MCF 10A (cell line): ENCODE measurements around the gene ZMAT5. TPM values are rescaled to one million over a fixed set of nuclear protein-coding genes. Genes with fewer than 3 reads are reported as not detected.

Experiments used
- BruUV-seq: library from RNA; stranded (reverse); fragments of 400-500 nt; replicated peaks from 2 replicates; lab custom pipeline; 2021; lab: Mats Ljungman, UMichigan
- CTCF ChIA-PET: fragments of 300-600 bp; sonication (Branson Sonifier 250); formaldehyde crosslinking; extraction: SDS; loops from one replicate; lab custom pipeline; 2021; ENCODE audit warnings: antibody characterized with exemption, inconsistent platforms; lab: Yijun Ruan, JAX
- POLR2A ChIA-PET: fragments of 300-600, 350-650 bp; sonication (Branson Sonifier 250); formaldehyde crosslinking; extraction: SDS; loops from one replicate; lab custom pipeline; 2020; ENCODE audit warnings: antibody characterized with exemption, inconsistent platforms; lab: Yijun Ruan, JAX
- DNase-seq: peaks from one replicate; pipeline ENCODE4 v3.0.0-alpha.2; 2018; ENCODE audit not compliant: unreplicated experiment
- H3K27ac Mint-ChIP-seq: one replicate; pipeline ENCODE4 v1.8.0; 2022; ENCODE audit warnings: mild to moderate bottlenecking, low read depth, mixed read lengths; ENCODE audit not compliant: unreplicated experiment
- H3K27me3 Mint-ChIP-seq: one replicate; pipeline ENCODE4 v1.8.0; 2022; ENCODE audit warnings: mixed read lengths; ENCODE audit not compliant: insufficient read depth, unreplicated experiment
- H3K36me3 Mint-ChIP-seq: one replicate; pipeline ENCODE4 v1.8.0; 2022; ENCODE audit warnings: mild to moderate bottlenecking, moderate library complexity, mixed read lengths; ENCODE audit not compliant: insufficient read depth, unreplicated experiment
- H3K4me1 Mint-ChIP-seq: one replicate; pipeline ENCODE4 v1.8.0; 2022; ENCODE audit warnings: mixed read lengths; ENCODE audit not compliant: insufficient read depth, unreplicated experiment
- H3K4me3 Mint-ChIP-seq: one replicate; pipeline ENCODE4 v1.8.0; 2022; ENCODE audit warnings: mild to moderate bottlenecking, moderate library complexity, mixed read lengths; ENCODE audit not compliant: unreplicated experiment
- H3K9me3 Mint-ChIP-seq: one replicate; pipeline ENCODE4 v1.8.0; 2022; ENCODE audit warnings: mixed read lengths; ENCODE audit not compliant: unreplicated experiment
- CTCF ChIP-seq: fragments of 200-600 bp; IDR thresholded peaks from one replicate; pipeline ENCODE4 v1.8.0; 2022; ENCODE audit warnings: antibody characterized with exemption, mild to moderate bottlenecking; ENCODE audit not compliant: unreplicated experiment
- intact Hi-C: fragments of 100-400 bp; cut with micrococcal nuclease; formaldehyde crosslinking; loops from 2 replicates; pipeline ENCODE4 v1.14.1; 2022
- total RNA-seq: library from RNA; stranded (reverse); gene quantifications from 2 replicates; pipeline ENCODE4 v1.2.3, GENCODE V29; 2022

ZMAT5 gene
- total RNA-seq, 1 experiment from 2014 or later, result 19.0 TPM

GRCh38 chr22:29719899-29720645 lies 46.7 kb downstream of the ZMAT5 start, which contains the start of gene CABP7:
Gene CABP7 (plus strand): TSS chr22:29720003. CDS start chr22:29720425, 422 bp downstream.
- Mint-ChIP-seq H3K36me3 (no peaks in the 10 kb centered on the region), H3K27ac (no peak within 1 kb of the TSS), H3K27me3 (no peaks in the 10 kb centered on the region), H3K9me3 (no peaks in the 10 kb centered on the region), H3K4me1 (no peaks in the 10 kb centered on the region), H3K4me3 (no peak within 1 kb of the TSS)
- no peak for DNase-seq
- ChIA-PET CTCF (interaction anchor here (0.6 kb wide), 1 partner anchor 286 kb away, joined by 3 read pairs; no protein-coding TSS in a partner anchor), POLR2A (no interaction called here)
- no peak for TF ChIP-seq CTCF
- intact Hi-C loops, result loop anchor here (5.0 kb wide), 1 partner anchor 367 kb away; no protein-coding TSS in a partner anchor
- no TSS peak for BruUV-seq

- CTCF ChIA-PET, result interaction anchor here (0.6 to 1.6 kb wide), 3 partner anchors 27 to 370 kb away, joined by 3 to 4 read pairs (median 4); no protein-coding TSS in a partner anchor
- POLR2A ChIA-PET, result no interaction called here
- Mint-ChIP-seq H3K9me3 (no peaks in the 10 kb centered on the region), H3K27ac (no peak overlapping the region), H3K36me3 (no peaks in the 10 kb centered on the region), H3K27me3 (no peaks in the 10 kb centered on the region), H3K4me1 (no peaks in the 10 kb centered on the region), H3K4me3 (no peak overlapping the region)
- DNase-seq, result no peak
- TF ChIP-seq CTCF, result no peak
- no TSS peak for BruUV-seq
- intact Hi-C loops, result loop anchor here (5.0 kb wide), 1 partner anchor 368 kb away; no protein-coding TSS in a partner anchor
Measured at GRCh38 chr22:29718949-29719898, 47.6 kb downstream of the ZMAT5 start.

GRCh38 chr22:29717789-29718188 lies 49.0 kb downstream of the ZMAT5 start:
- no peak overlapping the region for H3K27ac Mint-ChIP-seq
- no peak overlapping the region for H3K4me3 Mint-ChIP-seq
- POLR2A ChIA-PET, result interaction anchor here (1.0 to 1.2 kb wide), 2 partner anchors 16 to 21 kb away, joined by 4 read pairs; no protein-coding TSS in a partner anchor
- intact Hi-C loops, result loop anchor here (5.0 kb wide), 1 partner anchor 370 kb away; no protein-coding TSS in a partner anchor
- no peak for TF ChIP-seq CTCF
- peak; percentile 58 for DNase-seq
- CTCF ChIA-PET, result interaction anchor here (0.9 to 1.6 kb wide), 5 partner anchors 25 to 371 kb away, joined by 3 to 5 read pairs (median 4); no protein-coding TSS in a partner anchor
- BruUV-seq, result no TSS peak
- H3K36me3 Mint-ChIP-seq, result no peaks in the 10 kb centered on the region
- H3K9me3 Mint-ChIP-seq, result no peaks in the 10 kb centered on the region
- peaks cover 3% of the 10 kb centered on the region for H3K27me3 Mint-ChIP-seq
- H3K4me1 Mint-ChIP-seq, result no peaks in the 10 kb centered on the region
